BLaER1 (cell line): ENCODE data around the gene USP34.

ENCODE experiments used
- H3K27ac ChIP-seq: shearing (Covaris generic); formaldehyde crosslinking; 2 replicates; pipeline ENCODE4 v1.8.1; 2022
- H3K27me3 ChIP-seq: shearing (Covaris generic); formaldehyde crosslinking; 2 replicates; pipeline ENCODE4 v1.8.1; 2022
- H3K36me3 ChIP-seq: shearing (Covaris generic); formaldehyde crosslinking; 2 replicates; pipeline ENCODE4 v1.8.1; 2022
- H3K4me1 ChIP-seq: shearing (Covaris generic); formaldehyde crosslinking; 2 replicates; pipeline ENCODE4 v1.8.1; 2022
- H3K4me2 ChIP-seq: shearing (Covaris generic); formaldehyde crosslinking; 2 replicates; pipeline ENCODE4 v1.8.1; 2022
- H3K4me3 ChIP-seq: shearing (Covaris generic); formaldehyde crosslinking; 2 replicates; pipeline ENCODE4 v1.8.1; 2022
- H3K9ac ChIP-seq: shearing (Covaris generic); formaldehyde crosslinking; 2 replicates; pipeline ENCODE4 v1.8.1; 2022
- H3K9me3 ChIP-seq: shearing (Covaris generic); formaldehyde crosslinking; 2 replicates; pipeline ENCODE4 v1.8.1; 2022
- H4K20me1 ChIP-seq: shearing (Covaris generic); formaldehyde crosslinking; 2 replicates; pipeline ENCODE4 v1.8.1; 2022
- Cebpa-rat ChIP-seq: shearing (Covaris generic); IDR thresholded peaks from 2 replicates; pipeline ENCODE4 v1.8.1; 2022

USP34 gene

DNA sequence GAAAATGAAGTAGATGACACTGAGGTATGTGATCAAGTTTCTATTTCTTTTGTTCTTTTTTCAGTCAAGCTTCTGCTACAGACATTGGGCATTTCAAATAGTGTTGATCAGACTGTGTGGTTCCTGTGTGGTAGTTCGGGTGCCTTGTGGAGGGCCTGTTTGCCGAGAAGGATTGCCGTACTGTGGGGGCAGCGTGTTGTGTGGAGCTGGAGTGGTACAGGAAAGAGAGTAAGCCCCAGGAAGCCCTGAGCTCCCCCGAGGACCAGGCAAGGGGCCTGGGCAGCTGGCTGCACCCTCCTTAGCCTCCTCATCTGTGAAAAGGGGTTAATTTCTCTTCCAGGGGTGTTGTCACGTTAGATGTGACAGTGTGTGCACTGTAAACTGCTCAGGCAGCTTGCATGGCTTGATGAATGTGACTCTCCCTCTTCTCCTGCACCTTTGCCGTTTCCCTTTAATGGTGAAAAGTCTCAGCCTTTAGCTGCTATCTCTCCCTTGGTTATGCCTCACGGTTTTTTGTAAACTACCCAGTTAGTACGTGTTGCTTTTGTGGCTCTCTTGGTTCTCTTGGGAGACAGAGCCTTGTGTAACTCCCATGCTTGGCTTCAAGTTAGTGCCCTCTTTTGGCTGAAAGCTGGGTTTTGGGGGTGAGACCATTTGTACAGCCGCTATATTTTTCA, 289.4 kb downstream of the USP34 start:
- H3K4me1 ChIP-seq, result peaks cover 52% of the 10 kb centered on the region
- no peak for TF ChIP-seq Cebpa-rat
- no peaks in the 10 kb centered on the region for H3K9me3 ChIP-seq
- H3K36me3 ChIP-seq, result peaks cover 47% of the 10 kb centered on the region
- H3K4me2 ChIP-seq, result peak overlapping the region; percentile 99
- peak overlapping the region; percentile 97 for H3K27ac ChIP-seq
- peaks cover 74% of the 10 kb centered on the region for H4K20me1 ChIP-seq
- peak overlapping the region; percentile 95 for H3K9ac ChIP-seq
- peak overlapping the region; percentile 81 for H3K4me3 ChIP-seq
- H3K27me3 ChIP-seq, result no peaks in the 10 kb centered on the region

- no peaks in the 10 kb centered on the region for H3K9me3 ChIP-seq
- H4K20me1 ChIP-seq, result peaks cover 66% of the 10 kb centered on the region
- TF ChIP-seq Cebpa-rat, result no peak
- H3K9ac ChIP-seq, result peak overlapping the region; percentile 95
- peaks cover 38% of the 10 kb centered on the region for H3K36me3 ChIP-seq
- peaks cover 58% of the 10 kb centered on the region for H3K4me1 ChIP-seq
- H3K27me3 ChIP-seq, result no peaks in the 10 kb centered on the region
- H3K4me3 ChIP-seq, result peak overlapping the region; percentile 81
- H3K4me2 ChIP-seq, result peak overlapping the region; percentile 99
- peak overlapping the region; percentile 97 for H3K27ac ChIP-seq
Measured at GRCh38 chr2:61180686-61181085, 290.2 kb downstream of the USP34 start.

DNA sequence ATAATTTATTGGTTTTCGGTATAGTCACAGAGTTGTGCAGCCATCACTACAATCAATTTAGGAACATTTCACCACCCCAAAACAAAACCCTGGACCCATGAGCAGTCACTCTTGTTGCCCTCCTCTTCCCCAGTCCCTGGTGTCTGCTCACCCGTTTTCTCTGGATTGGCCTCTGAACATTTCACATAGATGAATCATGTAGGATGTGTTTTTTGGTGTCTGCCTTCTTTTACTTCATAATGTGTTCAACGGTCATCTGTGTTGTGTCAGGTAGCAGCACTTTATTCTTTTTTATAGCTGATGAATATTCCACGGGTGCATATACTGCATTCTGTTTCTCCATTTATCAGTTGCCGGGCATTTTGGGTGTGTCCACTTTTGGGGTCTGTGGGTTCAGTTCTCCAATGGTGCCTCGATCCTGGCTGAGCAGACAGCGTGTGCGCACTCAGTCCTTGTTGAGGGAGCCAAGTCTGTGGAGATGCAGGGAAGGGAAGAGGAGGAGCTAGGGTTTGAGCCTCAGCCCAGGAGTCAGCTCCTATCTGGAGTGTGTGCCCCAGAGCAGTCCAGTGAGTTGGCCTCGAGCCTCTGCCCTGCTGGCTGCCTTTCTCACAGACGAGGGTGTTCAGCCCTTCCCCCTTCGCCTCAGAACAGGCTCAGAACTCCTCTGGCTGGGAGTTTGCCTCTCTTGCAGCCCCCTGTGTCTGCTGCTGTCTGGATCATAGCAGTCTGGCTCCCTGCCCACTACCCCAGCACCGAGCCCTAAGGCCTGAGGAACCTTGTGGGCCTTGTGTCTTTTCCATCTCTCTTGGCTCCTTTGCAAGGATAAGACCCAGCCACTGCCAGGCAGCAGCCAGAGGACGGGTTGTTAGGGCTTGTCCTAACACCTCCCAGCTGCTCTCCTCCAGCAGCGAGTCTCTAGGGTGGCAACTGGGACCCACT, 290.9 kb downstream of the USP34 start:
- H3K4me2 ChIP-seq, result peak overlapping the region; percentile 99
- no peak for TF ChIP-seq Cebpa-rat
- peak overlapping the region; percentile 95 for H3K9ac ChIP-seq
- peaks cover 58% of the 10 kb centered on the region for H3K4me1 ChIP-seq
- peaks cover 59% of the 10 kb centered on the region for H4K20me1 ChIP-seq
- H3K27ac ChIP-seq, result peak overlapping the region; percentile 97
- peak overlapping the region; percentile 81 for H3K4me3 ChIP-seq
- peaks cover 31% of the 10 kb centered on the region for H3K36me3 ChIP-seq
- no peaks in the 10 kb centered on the region for H3K27me3 ChIP-seq
- H3K9me3 ChIP-seq, result no peaks in the 10 kb centered on the region

- peak overlapping the region; percentile 81 for H3K4me3 ChIP-seq
- no peaks in the 10 kb centered on the region for H3K27me3 ChIP-seq
- H3K9ac ChIP-seq, result peak overlapping the region; percentile 95
- H3K9me3 ChIP-seq, result no peaks in the 10 kb centered on the region
- peak overlapping the region; percentile 97 for H3K27ac ChIP-seq
- H3K36me3 ChIP-seq, result peaks cover 20% of the 10 kb centered on the region
- H3K4me1 ChIP-seq, result peaks cover 58% of the 10 kb centered on the region
- H4K20me1 ChIP-seq, result peaks cover 48% of the 10 kb centered on the region
- peak overlapping the region; percentile 99 for H3K4me2 ChIP-seq
- no peak for TF ChIP-seq Cebpa-rat
Measured at GRCh38 chr2:61178603-61179545, 292.0 kb downstream of the USP34 start.

DNA sequence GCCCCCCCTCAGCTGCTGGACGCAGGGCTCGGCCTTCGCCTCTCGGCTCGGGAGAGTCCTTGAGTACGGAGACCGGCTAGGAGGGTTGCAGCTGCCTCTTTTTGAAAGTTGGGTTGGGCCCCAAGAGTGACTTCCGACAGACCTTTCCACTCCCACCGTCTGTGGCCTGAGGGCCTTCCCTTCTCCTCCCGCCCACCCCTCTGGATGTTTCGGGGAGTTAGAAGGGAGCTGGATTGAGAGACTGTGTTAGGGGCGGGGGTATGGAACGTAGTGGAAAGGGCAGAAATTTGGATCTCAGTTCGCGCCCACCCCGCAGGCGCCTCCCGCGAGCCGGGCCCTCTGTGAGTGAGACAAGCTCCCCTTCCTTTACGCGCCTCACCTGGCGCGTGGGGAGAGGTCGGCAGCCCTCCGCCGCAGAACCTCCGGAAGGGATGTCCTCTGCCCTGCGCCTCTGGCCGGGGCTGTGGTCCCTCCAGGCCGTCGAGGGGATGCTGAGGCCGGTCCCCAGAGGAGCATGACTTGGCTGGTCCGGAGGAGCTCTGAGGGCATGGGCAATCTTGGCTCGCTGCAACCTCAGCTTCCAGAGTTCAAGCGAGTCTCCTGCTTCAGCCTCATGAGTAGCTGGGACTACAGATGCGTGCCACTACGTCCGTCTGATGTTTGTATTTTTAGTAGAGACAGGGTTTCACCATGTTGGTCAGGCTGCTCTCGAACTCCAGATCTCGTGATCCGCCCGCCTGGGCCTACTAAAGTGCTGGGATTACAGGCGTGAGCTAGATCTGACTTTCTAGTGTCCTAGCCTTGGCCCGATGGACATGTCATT, 292.9 kb downstream of the USP34 start:
- Histone ChIP-seq H3K4me2 (peak overlapping the region; percentile 99), H3K36me3 (peaks cover 11% of the 10 kb centered on the region), H3K9me3 (no peaks in the 10 kb centered on the region), H3K4me3 (peak overlapping the region; percentile 81), H4K20me1 (peaks cover 40% of the 10 kb centered on the region; the same call in 1 of the 2 replicates), H3K27me3 (no peaks in the 10 kb centered on the region), H3K27ac (peak overlapping the region; percentile 97), H3K4me1 (peaks cover 58% of the 10 kb centered on the region), H3K9ac (peak overlapping the region; percentile 95)
- no peak for TF ChIP-seq Cebpa-rat

DNA sequence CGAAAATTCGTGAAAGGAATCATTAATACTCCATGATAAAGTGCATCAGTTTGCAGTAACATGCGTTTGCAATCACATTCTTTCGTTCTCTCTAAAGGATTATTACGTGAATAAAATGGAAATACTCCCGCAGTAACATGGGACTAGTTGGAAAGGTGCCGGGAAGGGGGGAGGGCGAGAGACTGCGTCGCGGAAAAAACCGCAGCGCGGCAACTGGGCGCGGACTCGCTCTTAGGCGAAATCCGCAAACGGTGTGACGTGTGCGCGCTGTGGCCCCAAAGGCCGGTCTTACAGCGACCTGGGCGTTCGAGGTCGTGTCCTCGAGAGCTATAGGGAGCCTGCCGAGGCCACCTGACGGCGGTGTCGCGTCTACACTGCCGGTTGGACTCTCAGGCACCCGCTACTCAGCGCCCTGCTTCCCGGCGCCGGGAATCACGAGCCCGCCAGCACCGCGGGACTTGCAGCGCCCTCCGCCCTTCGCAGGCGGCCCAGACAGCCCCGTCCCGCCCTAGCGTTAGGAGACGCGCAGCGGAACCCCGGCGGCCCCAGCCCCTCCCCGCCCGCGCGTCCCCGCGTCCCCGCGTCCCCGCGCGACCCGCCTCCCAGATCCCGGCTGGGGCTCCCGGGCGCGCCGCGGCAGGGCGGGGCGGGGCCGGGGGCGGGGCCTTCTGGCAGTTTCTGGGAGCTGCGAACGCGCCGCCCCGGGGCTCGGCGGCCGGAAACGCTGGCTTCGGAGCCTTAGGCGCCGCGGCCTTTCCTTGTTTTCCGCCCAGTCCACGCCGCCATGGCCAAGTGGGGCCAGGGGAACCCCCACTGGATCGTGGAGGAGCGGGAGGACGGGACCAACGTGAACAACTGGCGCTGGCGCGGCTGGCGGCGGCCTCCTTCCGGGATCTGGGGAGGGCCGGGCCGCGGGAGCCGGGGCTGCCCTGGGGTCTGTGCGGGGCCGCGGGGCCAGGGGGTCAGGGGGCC, 293.8 kb downstream of the USP34 start:
- Histone ChIP-seq H3K9me3 (no peaks in the 10 kb centered on the region), H3K9ac (peak overlapping the region; percentile 95), H3K27me3 (no peaks in the 10 kb centered on the region), H3K36me3 (peaks cover 2% of the 10 kb centered on the region), H4K20me1 (peaks cover 33% of the 10 kb centered on the region; the same call in 1 of the 2 replicates), H3K27ac (peak overlapping the region; percentile 97), H3K4me2 (peak overlapping the region; percentile 99), H3K4me3 (peak overlapping the region; percentile 81), H3K4me1 (peaks cover 50% of the 10 kb centered on the region)
- no peak for TF ChIP-seq Cebpa-rat

DNA sequence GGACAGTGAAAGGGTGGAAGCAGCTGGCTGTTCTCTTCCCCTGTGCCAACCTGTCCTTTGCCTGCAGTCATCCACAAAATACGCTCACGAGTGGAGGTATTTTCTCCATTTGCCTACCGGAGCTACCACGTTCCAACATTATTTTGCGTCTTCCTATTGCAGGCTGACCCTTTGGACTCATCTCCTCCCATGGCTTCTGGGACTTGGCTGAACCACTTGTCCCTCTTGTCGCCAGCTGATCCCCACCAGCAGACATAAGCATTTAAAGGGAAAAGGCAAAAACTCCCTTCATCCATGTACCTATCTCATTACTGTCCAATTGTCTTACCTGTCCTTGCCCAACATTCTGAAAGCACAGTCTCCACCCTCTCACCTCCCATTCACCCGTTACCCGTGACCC, 295.9 kb downstream of the USP34 start:
- Histone ChIP-seq H3K4me1 (peaks cover 34% of the 10 kb centered on the region), H3K27ac (no peak overlapping the region), H3K9me3 (no peaks in the 10 kb centered on the region), H3K36me3 (no peaks in the 10 kb centered on the region; the same call in 1 of the 2 replicates), H3K4me3 (no peak overlapping the region), H3K9ac (no peak overlapping the region), H3K4me2 (no peak overlapping the region), H4K20me1 (peaks cover 14% of the 10 kb centered on the region; the same call in 1 of the 2 replicates), H3K27me3 (no peaks in the 10 kb centered on the region)
- TF ChIP-seq Cebpa-rat, result no peak

DNA sequence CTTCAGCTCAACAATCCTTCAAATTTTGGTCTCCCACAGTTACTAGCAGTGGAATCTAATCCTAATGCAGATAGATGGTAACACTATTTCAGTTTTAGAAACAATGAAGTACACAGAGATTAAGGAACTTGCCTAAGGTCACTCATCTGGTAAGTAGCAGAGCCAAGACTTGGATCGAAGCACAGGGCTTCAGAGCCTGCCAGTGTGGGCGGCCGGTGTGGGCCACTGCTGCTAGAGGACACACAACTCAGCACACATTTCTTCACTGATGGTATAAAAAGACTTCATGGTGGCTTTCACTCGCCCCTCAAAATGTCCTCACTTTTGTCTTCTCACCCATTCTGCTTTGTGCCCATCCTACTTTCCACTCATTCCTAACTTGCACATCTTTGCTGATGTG, 297.8 kb downstream of the USP34 start:
- H3K36me3 ChIP-seq, result no peaks in the 10 kb centered on the region
- peaks cover 15% of the 10 kb centered on the region for H3K4me1 ChIP-seq
- no peak overlapping the region for H3K4me3 ChIP-seq
- H4K20me1 ChIP-seq, result no peaks in the 10 kb centered on the region
- no peak for TF ChIP-seq Cebpa-rat
- H3K9ac ChIP-seq, result no peak overlapping the region
- no peaks in the 10 kb centered on the region for H3K9me3 ChIP-seq
- no peak overlapping the region for H3K4me2 ChIP-seq
- no peaks in the 10 kb centered on the region for H3K27me3 ChIP-seq
- no peak overlapping the region for H3K27ac ChIP-seq
